Hepatocyte (in vitro differentiated cells): ENCODE measurements around the gene PSMB8.

Experiments used
- EZH2 ChIP-seq: fragments of 200-600 bp; sonication (generic); IDR thresholded peaks from 2 replicates; pipeline ENCODE4 v1.6.1; 2016; ENCODE audit warnings: antibody characterized with exemption, mild to moderate bottlenecking, borderline replicate concordance
- TF ChIP-seq, protein P1 (sequence below): fragments of 200-600 bp; sonication (generic); IDR thresholded peaks from 2 replicates; pipeline ENCODE4 v1.5.1; 2016; ENCODE audit warnings: antibody characterized with exemption, mild to moderate bottlenecking; ENCODE audit not compliant: poor library complexity

DNA sequence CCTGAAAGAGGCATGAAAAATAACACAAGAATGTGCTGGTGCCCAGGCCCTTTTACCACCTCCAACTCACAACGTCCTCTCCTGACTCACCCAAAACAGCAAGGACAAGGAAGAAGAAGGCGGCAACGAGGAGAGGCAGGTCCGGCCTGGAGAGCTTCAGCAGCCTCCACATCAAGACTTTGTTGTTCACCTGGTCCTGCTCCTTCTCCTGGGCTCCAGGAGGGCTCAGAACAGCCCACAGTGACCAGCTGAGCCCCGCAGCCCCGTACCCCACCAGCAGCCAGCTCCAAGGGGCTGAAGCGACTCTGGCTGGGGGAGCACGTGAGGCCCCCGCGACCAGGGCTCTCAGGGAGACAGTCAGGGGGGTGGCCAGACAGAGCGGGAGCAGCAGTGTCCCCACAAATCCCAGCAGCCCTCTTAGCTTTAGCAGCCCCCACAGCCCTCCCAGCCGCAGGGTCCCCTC lies 6.2 kb downstream of the PSMB8 start:
- TF ChIP-seq, protein P1, sequence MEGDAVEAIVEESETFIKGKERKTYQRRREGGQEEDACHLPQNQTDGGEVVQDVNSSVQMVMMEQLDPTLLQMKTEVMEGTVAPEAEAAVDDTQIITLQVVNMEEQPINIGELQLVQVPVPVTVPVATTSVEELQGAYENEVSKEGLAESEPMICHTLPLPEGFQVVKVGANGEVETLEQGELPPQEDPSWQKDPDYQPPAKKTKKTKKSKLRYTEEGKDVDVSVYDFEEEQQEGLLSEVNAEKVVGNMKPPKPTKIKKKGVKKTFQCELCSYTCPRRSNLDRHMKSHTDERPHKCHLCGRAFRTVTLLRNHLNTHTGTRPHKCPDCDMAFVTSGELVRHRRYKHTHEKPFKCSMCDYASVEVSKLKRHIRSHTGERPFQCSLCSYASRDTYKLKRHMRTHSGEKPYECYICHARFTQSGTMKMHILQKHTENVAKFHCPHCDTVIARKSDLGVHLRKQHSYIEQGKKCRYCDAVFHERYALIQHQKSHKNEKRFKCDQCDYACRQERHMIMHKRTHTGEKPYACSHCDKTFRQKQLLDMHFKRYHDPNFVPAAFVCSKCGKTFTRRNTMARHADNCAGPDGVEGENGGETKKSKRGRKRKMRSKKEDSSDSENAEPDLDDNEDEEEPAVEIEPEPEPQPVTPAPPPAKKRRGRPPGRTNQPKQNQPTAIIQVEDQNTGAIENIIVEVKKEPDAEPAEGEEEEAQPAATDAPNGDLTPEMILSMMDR = no peak
- no peak for TF ChIP-seq EZH2
